Mucosa of descending colon (tissue), 3 donors: Measurements from ENCODE around the gene PDS5B. TPM values are rescaled to one million over a fixed set of nuclear protein-coding genes. Genes with fewer than 3 reads are reported as not detected.
"Not testable (repeated sequence)": the region's sequence is repeated elsewhere in the genome, so short reads cannot be mapped to it uniquely, and the experiment has no call there.

Experiments
- ATAC-seq: fragments of 200-7000 bp; cut with Tn5 transposase; one replicate; pipeline ENCODE4 v1.9.1; 2020; ENCODE audit warnings: mild to moderate bottlenecking, moderate library complexity
- DNase-seq, 3 donors: peaks; one replicate each; pipeline ENCODE4 v3.0.0-alpha.2; 2020
- H3K36me3 ChIP-seq: fragments of 200-600 bp; one replicate; pipeline ENCODE4 v1.8.0; 2021; ENCODE audit warnings: low read depth, mild to moderate bottlenecking
- H3K4me1 ChIP-seq: fragments of 200-600 bp; one replicate; pipeline ENCODE4 v1.8.0; 2021; ENCODE audit warnings: low read depth, mild to moderate bottlenecking
- H3K4me3 ChIP-seq: fragments of 200-600 bp; one replicate; pipeline ENCODE4 v1.8.0; 2021; ENCODE audit warnings: mild to moderate bottlenecking
- H3K9me3 ChIP-seq: fragments of 200-600 bp; one replicate; pipeline ENCODE4 v1.8.0; 2021; ENCODE audit warnings: mild to moderate bottlenecking
- intact Hi-C, 2 donors: fragments of 100-400 bp; cut with DNase I in 1 of 2; cut with micrococcal nuclease in 1 of 2; formaldehyde crosslinking; loops; one replicate each; pipeline versions ENCODE4 v1.11.0 to v1.11.1; 2022; cut with DNase I, micrococcal nuclease
- total RNA-seq, 3 donors: library from RNA; stranded (reverse); fragmentation: NEBNext Ultra II Directional in 2 of 3; extraction: Animal tissue kit (Norgen Biotek cat#: 25700) in 2 of 3; gene quantifications; one replicate each; pipeline versions ENCODE4 v1.2.1 to v1.2.4, GENCODE V29; 2021 to 2023
- TF ChIP-seq, protein P1 (sequence below): fragments of 200-600 bp; IDR thresholded peaks from one replicate; pipeline ENCODE4 v1.8.0; 2022; ENCODE audit warnings: antibody characterized with exemption, mild to moderate bottlenecking
- donor health status: DM: no; HTN: no; CAD: no; lungs with moderate emphysema.
- donor health status: DM: no; HTN: no; CAD: no.
- donor health status: DM: no; HTN: yes; CAD: no.

The PDS5B gene
- total RNA-seq, 3 donors from 2014 or later: 25.2 to 66.7 (median 27.5) TPM

DNA sequence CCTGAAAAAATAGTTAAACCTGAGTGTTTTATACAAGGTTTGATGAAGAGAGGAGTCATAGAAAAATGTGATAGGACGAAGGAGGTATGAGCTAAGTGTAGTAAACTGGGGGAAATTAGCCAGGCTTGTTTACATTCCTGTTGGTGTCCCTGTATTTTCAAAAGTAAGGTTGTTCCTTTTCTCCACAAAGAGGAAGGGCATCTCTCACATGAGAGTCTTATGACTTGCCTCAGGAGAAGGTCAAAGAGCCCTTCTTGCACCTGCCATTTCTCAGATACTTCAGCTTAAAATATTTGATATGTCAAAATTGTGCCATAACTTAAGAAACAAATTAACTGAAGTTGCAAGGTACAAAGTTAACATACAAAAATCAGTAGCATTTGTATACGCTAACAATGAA, 44.0 kb upstream of the PDS5B start:
- ATAC-seq: no peak
- intact Hi-C loops: no loop called here
- Histone ChIP-seq H3K4me1 (peaks cover 5% of the 10 kb centered on the region), H3K36me3 (no peaks in the 10 kb centered on the region), H3K4me3 (no peak overlapping the region), H3K9me3 (no peaks in the 10 kb centered on the region)
- no peak for DNase-seq
- TF ChIP-seq, protein P1, sequence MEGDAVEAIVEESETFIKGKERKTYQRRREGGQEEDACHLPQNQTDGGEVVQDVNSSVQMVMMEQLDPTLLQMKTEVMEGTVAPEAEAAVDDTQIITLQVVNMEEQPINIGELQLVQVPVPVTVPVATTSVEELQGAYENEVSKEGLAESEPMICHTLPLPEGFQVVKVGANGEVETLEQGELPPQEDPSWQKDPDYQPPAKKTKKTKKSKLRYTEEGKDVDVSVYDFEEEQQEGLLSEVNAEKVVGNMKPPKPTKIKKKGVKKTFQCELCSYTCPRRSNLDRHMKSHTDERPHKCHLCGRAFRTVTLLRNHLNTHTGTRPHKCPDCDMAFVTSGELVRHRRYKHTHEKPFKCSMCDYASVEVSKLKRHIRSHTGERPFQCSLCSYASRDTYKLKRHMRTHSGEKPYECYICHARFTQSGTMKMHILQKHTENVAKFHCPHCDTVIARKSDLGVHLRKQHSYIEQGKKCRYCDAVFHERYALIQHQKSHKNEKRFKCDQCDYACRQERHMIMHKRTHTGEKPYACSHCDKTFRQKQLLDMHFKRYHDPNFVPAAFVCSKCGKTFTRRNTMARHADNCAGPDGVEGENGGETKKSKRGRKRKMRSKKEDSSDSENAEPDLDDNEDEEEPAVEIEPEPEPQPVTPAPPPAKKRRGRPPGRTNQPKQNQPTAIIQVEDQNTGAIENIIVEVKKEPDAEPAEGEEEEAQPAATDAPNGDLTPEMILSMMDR: no peak

DNA sequence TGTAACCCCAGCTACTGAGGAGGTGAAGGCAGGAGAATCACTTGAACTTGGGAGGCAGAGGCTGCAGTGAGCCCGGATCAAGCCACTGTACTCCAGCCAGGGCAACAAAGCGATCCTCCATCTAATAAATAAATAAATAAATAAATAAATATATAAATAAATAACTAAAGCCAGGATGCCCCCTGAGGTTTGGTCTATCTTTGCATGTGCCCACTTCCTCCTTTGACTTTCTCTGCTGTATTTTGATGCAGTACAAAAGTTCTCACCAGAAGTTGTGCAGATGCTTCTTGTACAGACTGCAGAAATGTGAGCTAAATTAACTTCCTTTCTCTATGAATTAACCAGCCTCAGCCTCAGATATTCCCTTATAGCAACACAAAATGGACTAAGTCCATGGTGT, 41.2 kb upstream of the PDS5B start:
- Histone ChIP-seq H3K36me3 (no peaks in the 10 kb centered on the region), H3K4me1 (no peaks in the 10 kb centered on the region), H3K9me3 (no peaks in the 10 kb centered on the region), H3K4me3 (no peak overlapping the region)
- intact Hi-C loops: no loop called here
- DNase-seq: no peak
- TF ChIP-seq, protein P1: no peak
- no peak for ATAC-seq

DNA sequence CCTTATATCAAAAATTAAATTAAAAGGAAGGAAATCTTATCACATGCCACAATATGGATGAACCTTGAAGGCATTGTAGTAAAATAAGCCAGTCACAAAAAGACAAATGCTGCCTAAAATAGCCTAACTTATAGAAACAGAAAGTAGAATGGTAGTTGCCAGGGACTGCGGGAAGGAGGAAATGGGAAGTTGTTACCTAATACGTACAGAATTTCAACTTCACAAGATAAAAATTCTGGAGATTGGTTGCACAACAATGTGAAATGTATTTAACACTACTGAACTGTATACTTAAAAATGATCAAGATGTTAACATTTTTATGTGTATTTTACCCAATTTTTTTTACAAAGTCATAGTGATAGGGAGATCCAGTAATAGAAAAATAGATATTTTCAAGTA, 37.4 kb upstream of the PDS5B start:
- DNase-seq (no peak), ATAC-seq (no peak)
- H3K4me3 ChIP-seq: no peak overlapping the region
- no peaks in the 10 kb centered on the region for H3K4me1 ChIP-seq
- intact Hi-C loops: no loop called here
- TF ChIP-seq, protein P1: no peak
- no peaks in the 10 kb centered on the region for H3K36me3 ChIP-seq
- no peaks in the 10 kb centered on the region for H3K9me3 ChIP-seq

DNA sequence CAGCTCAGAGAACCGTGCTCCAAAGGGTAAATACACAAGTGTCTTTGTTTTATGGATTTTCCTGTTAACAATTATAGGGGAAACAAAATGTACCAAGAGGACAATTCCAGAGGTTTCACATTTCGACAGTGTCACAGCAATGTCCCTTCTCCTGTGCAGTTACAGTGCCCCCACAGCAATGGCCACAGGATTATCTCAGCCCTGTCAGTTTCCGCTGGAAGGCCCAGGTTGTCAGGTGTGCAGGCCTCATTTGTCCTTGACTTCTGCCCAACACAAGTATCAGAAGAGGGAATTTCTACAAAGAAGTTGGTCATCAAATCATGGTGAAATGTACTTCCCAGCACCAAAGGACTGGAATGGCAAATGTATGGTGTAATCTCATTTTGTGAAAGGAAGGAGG, 36.5 kb upstream of the PDS5B start:
- Histone ChIP-seq H3K4me1 (no peaks in the 10 kb centered on the region), H3K4me3 (no peak overlapping the region), H3K9me3 (no peaks in the 10 kb centered on the region), H3K36me3 (no peaks in the 10 kb centered on the region)
- ATAC-seq (no peak), DNase-seq (no peak)
- intact Hi-C loops: no loop called here
- TF ChIP-seq, protein P1: no peak

DNA sequence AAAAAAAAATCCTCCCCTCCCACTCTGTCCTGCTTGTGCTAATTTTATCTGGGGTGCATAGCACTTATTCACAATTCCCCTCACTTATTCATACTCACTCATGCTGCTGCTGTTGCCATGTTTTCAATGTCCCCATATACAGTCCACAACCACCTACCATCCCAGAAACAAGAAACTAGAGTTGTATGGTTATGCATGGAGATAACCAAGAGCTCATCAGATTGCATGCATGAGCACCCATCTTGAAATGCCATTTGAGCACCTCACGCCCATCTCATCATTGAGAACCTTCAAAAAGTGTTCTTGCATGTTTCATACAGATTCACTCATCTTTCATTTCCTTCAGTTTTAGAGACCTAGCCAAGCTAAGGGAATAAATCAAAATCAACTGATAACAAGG, 32.5 kb upstream of the PDS5B start:
- ATAC-seq (no peak), DNase-seq (no peak)
- Histone ChIP-seq H3K9me3 (no peaks in the 10 kb centered on the region), H3K36me3 (no peaks in the 10 kb centered on the region), H3K4me3 (no peak overlapping the region), H3K4me1 (no peaks in the 10 kb centered on the region)
- TF ChIP-seq, protein P1: no peak
- intact Hi-C loops: no loop called here

DNA sequence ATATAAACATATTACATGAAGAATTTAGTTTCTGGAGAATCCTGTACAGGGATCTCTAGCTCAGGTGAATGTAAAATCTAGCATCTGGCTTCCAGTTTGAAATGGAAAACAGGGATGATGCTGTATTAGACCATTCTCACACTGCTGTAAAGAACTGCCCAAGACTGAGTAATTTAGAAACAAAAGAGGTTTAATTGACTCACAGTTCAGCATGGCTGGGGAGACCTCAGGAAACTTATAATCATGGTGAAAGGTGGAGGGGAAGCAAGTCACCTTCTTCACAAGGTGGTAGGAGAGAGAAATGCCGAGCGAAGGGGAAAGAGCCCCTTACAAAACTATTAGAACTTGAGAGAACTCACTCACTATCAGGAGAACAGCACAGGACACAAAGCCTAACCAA, 30.6 kb upstream of the PDS5B start:
- DNase-seq: no peak
- TF ChIP-seq, protein P1: no peak
- no peaks in the 10 kb centered on the region for H3K4me1 ChIP-seq
- H3K36me3 ChIP-seq: no peaks in the 10 kb centered on the region
- intact Hi-C loops: no loop called here
- ATAC-seq: no peak
- H3K4me3 ChIP-seq: no peak overlapping the region
- H3K9me3 ChIP-seq: no peaks in the 10 kb centered on the region

DNA sequence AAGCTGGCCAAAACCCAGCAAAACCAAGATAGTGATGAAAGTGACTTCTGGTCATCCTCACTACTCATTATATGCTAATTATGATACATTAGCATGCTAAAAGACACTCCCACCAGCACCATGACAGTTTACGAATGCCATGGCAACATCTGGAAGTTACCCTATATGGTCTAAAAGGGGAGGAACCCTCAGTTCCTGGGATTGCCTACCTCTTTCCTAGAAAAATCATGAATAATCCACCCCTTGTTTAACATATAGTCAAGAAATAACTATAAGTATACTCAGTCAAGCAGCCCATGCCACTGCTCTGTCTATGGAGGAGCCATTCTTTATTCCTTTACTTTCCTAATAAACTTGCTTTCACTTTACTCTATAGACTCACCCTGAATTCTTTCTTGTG, 25.4 kb upstream of the PDS5B start:
- ATAC-seq, H3K36me3 ChIP-seq, H3K4me1 ChIP-seq, intact Hi-C loops, DNase-seq, H3K4me3 ChIP-seq: not testable (repeated sequence)
- H3K9me3 ChIP-seq: peaks cover 13% of the 10 kb centered on the region

DNA sequence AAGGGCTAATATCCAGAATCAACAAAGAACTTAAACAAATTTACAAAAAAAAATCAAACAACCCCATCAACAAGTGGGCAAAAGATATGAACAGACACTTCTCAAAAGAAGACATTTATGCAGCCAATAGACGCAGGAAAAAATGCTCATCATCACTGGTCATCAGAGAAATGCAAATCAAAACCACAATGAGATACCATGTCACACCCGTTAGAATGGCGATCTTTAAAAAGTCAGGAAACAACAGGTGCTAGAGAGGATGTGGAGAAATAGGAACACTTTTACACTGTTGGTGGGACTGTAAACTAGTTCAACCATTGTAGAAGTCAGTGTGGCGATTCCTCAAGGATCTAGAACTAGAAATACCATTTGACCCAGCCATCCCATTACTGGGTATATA, 10.6 kb upstream of the PDS5B start:
- intact Hi-C loops, H3K4me1 ChIP-seq, DNase-seq, H3K4me3 ChIP-seq, ATAC-seq, H3K9me3 ChIP-seq, H3K36me3 ChIP-seq: not testable (repeated sequence)
